HG03066 (cell line): ENCODE measurements around the gene MAP2K5.
"Not testable (repeated sequence)": the region's sequence is repeated elsewhere in the genome, so short reads cannot be mapped to it uniquely, and the experiment has no call there.

ENCODE experiments used
- ATAC-seq: cut with Tn5 transposase; IDR thresholded peaks from one replicate; pipeline ENCODE4 v1.9.1; 2021; ENCODE audit warnings: low read depth; ENCODE audit not compliant: unreplicated experiment

The MAP2K5 gene

DNA sequence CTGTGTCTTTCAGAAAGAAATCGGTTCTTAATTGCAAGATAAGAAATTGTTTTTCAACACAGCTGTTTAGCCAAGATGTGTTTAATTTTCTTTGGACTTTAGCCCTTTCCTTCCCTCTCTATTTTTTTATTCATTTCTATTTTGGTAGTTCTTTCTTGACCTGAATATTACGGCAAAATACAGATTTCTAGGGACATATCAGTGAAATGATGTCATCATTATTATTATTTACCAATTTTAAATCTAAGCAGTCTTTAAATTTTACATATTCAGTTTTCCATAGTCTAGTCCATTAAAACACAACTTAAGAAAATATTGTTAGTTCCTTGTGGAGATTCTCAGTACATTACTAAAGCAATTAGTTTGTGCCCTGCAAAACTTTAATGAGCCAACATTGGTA is 104.3 kb downstream of the MAP2K5 start:
- ATAC-seq: no peak

DNA sequence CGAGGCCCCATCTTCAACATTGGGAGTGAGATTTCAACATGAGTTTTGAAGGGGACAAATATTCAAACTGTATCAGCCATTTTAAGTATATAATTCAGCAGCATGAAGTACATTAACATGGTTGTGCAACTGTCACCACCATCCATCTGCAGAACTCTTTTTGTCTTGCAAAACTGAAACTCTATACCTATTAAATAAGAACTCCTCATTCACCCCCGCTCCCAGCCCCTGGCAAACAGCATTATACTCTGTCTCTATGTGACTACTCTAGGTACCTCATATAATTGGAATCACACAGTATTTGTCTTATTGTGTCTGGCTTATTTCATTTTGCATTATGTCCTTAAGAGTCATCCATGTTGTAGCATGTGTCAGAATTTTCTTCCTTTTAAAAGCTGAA is 110.1 kb downstream of the MAP2K5 start:
- ATAC-seq: no peak

DNA sequence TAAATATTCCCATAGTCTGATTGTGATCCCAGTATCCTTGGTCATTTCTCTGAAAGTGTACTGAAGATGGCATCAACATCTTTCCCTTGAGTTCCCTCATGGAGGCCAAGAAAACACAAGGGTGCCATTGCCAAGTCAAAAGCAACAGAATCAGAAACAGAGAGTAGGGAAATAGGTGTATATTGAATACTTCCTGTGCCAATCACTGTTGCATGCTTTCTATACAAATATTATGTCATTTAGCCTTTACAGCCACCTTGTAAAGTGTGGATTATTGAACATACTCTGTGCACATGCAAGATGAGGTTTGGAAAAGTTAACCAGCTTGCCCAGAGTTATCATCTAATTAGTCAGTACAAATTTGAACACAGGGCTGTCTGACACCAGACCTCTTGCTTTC is 117.9 kb downstream of the MAP2K5 start:
- ATAC-seq: no peak

DNA sequence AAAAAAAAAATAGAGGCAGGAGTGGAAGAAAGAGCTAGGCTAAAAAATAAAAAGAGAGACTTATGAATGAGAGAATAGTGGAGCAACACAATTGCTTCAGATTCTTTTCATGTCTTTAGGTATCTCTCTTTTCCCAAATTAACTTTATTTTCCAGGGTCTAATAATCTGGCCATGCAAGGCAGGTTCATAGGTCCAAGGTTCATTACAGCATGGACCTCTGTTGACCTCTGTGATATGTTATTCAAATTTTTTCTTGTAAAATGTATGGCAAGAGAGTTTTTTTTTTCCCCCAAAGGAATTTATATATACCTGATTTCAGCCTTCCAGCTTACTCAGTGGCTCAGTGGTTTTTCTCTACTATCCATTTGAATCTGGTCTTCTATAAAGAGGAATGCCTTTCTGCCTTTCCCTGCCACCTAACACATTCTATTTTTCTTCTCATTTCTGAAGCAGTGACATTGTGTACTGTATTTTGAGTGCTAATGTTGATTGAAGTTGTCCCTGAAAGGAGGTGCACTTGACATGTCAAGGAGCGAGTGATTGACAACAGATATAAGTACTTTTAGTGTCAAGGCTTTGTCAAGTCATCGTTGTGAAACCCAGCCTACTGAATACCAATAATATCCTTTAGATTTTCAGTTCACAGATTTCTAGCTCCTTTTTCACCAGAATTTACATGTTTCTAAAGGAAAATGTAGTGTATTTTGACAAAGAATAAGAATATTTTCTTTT is 118.5 kb downstream of the MAP2K5 start:
- no peak for ATAC-seq

DNA sequence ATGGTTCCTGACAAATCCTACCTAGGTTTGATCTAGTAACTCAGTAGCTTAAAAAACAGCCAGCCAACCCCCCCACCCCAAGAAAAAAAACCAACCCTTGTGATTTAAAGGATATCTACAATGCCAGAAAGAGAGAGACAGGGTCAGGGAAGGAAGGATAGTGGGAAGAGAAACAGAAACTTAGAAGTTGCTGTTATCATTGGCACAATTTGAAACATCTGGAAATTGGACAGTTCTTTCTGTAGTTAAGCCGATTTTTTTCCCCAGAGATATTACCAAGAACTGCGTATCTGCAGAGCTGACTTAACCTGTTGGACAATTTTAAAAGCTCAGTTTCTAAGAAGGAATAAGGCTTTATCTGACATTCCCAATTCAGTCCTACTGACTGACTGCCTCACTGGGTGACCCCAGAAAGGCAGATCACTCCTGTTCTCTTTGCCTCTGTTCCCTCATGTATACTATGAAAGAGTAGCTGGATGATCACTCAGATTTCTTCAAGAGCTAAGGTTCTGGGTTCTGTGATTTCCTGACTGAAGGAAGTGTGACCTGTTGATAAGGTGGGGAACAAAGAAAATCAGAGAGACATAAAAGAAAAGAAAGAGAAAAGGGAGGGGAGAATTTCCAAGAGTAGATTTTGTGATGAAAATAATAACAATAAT is 128.3 kb downstream of the MAP2K5 start:
- ATAC-seq: no peak

DNA sequence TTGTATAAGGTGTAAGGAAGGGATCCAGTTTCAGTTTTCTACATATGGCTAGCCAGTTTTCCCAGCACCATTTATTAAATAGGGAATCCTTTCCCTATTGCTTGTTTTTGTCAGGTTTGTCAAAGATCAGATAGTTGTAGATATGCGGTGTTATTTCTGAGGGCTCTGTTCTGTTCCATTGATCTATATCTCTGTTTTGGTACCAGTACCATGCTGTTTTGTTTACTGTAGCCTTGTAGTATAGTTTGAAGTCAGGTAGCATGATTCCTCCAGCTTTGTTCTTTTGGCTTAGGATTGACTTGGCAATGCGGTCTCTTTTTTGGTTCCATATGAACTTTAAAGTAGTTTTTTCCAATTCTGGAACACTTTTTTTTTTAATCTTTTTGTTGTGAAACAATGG is 130.3 kb downstream of the MAP2K5 start:
- not testable (repeated sequence) for ATAC-seq

DNA sequence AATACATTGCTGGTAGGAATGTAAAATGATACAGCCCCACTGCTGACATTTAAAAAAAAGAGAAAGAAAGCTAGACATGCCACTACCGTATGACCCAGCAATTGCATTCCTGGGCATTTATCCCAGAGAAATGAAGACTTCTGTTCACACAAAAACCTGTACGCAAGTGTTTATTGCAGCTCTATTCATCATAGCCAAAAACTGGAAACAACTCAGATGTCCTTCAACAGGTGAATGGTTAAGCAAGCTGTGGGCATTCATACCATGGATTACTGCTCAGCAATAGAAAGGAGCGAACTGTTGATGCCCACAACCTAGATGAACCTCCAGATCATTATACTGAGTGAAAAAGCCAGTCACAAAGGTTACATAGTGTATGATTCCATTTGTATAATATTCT is 132.5 kb downstream of the MAP2K5 start:
- no peak for ATAC-seq

DNA sequence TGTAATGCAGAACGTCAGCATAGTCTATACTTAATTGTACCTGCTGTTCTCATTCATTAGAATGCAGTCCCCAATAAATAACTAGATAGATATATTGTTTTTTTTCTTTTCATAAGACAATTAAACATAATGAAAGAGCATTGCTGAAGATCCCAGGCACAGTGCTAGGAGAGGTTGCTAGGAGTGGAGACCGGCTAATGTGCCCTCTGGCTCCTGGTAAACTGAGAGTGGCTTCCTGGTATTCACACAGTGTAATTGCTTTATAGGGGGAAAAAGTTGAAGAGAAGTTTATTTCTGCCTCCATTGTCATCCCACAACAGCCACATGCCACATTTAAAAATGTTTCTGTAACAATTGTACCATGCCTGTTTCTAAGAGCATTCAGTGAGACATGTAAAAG is 135.6 kb downstream of the MAP2K5 start:
- no peak for ATAC-seq

DNA sequence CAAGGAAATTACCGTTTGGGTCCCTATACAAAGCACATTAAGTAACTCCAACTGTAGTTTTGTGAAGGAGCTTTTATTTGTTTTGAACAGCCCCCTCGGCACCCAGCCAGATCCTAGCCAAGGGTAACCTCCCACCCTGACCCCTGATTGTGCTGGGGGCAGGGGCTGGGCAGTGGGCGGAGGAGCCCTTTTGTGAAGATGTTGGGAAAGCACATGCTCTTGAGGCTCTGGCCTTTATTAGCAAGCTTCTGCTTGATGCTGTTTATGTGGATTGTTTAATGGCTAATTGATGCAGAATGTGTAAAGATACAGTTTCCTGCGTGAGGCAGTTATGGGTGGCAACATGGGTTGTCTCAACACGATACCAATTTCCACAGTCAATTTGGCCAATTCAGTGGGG is 136.5 kb downstream of the MAP2K5 start:
- ATAC-seq: no peak

DNA sequence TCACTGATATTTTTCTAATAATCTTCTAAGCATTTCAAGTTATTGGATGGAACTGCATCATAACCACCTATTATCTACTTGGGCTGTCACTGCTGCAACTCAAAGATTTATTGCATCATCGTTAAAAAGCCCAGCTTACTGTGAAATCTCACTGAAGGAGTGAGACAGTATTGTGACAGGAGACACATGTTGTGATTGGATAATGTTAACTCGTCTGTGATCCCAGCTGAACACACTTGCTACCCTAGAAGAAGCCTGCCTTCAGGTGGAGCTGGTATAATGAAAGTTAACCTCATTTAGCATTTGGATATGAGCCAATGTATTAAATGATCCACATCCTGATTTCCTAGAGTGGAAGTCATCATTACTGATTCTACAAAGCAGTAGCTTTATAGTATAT is 138.1 kb downstream of the MAP2K5 start:
- no peak for ATAC-seq

DNA sequence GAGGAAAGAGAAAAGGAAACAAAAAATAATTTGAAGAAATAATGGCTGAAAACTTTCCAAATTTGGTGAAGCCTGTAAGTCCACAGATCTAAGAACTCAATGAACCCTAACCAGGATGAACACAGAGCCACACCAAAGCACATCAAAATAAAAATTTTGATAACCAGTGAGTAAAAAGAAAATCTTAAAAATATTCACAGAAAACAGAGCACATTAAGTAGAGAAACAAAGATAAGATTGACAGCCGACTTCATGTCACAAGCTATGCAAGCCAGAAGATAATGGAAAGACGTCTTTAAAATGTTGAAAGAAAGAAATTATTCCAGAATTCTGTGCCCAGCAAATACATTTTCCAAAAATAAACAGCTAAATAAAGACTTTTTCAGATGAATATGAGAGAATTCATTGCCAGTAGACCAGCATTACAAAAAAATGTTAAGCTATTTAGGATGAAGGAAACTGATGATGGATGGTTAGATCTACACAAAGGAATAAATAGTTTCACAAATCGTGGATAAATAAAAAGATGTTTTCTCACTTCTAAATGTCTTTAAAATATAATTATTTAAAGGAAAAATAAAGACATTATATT is 142.6 kb downstream of the MAP2K5 start:
- no peak for ATAC-seq

DNA sequence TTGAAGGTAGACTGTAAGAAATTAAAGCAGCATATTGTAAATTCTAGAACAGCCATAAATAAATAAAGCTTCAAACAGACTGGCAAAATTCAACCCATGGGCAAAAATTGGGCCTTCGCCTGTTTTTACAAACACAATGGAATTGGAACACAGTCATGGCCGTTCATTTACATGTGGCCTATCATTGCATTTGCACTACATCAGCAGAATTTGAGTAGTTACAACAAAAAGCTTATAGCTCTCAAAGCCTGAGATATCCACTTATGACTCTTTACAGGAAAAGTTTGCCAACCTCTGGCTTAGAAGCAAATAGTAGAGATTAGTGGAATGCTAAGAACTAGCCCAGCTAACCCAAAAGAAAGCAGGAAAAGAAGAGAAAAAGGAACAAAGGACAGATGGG is 143.2 kb downstream of the MAP2K5 start:
- no peak for ATAC-seq

DNA sequence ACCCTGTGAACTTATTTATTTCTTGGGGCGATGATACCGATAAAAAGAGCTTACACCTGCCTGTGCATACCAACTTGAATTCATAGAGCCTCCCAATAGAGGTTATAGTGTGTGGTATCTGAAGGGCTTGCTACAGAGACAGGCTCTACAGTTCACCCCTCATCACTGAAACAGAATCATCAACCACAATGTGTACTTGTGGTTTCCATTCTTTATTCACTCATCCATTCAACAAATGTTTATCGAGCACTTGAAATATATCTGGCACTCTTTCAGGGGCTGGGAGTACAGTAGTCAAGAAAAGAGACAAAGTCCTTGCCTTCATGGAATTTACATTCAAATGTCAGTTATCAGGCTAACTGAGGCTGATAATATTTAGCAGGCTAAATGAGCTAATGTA is 148.4 kb downstream of the MAP2K5 start:
- no peak for ATAC-seq

DNA sequence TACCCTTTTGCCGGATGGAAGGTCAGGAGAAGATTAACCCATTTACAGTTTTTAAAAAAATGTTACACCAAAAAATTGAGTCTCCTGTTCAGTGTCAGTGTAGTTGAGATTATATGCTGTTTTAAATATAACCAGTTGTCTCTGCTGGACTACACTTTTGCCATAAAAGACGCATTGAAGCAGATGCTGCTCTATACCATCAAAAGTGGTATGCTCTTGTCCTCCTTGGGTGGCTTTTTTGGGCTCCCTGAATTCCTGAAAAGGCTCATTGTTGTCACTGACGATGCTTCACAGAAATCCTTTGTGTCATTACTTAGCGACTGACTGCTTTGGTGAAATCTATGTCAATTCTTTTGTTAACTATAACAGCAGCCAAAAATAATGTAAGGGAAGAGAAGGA is 148.9 kb downstream of the MAP2K5 start:
- ATAC-seq: no peak

DNA sequence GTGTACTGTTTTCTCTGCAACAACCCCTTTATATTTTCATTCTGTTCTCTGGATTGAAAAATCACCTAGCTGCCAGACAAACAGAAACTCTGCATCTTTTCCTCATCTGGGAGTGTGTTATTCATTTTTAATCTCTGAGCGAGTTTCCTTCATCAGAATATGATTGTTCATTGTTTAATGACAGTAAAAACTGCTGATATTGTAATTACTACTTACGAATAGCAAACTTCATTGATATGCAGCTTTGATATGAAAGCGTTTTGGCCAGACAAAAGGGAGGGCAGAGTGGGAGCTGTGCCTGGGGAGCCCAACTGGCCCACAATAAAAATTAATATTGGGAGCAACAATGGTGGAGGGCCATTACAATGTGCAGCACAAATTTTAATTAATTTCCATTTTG is 150.1 kb downstream of the MAP2K5 start:
- ATAC-seq: no peak

DNA sequence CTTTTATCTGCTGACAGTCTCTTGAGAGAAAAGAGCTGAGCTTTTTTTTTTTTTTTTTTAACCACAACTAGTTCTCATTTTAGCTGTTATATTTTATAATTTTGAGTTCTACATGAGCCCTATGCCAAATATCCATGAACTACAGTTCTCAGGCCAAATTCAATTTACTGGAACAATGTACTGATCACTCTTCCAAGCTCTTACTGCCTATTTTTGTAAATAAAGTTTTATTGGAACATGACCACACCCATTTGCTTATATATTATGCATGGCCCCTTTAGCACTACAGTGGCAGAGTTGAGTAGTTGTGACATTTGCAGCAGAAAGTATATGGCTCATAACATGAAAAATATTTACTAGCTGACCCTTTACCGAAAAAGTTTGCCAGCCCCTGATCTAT is 153.6 kb downstream of the MAP2K5 start:
- ATAC-seq: no peak

DNA sequence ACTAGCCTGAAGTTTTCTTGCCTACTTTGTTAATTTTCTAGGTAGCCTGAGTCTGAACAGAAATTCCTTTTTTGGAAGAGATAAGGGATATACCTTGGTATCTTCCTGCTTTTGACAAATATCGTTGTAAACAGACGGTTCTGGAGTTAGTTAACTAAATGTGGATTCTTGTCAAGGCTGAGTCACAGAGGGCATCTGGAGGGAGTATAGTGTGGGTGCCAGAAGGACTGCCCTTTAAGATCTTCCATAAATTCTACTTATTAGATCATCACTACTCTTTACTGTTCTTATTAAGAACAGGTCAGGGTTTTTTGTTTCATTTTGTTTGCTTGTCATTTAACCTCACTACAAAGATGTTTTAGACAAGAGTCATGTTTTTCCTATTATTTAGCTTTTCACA is 157.5 kb downstream of the MAP2K5 start:
- ATAC-seq: no peak

DNA sequence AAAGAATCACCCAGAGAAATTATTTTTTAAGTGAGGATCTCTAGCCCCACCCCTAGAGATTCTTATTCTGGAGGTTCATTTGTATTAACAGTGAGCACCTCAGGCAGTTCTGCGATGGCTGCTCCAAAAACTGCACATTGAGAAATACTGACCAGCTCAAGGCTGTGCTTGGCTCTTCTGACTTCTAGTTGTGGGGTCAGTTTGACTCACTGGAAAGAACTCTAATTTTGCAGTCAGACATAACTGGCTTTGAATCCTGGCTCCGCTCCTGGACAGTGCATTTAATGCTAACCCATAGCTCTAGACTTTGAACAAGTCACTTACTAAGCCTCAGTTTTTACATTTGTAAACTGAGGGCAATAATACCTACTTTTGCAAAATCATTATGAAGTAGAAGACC is 159.2 kb downstream of the MAP2K5 start:
- no peak for ATAC-seq

DNA sequence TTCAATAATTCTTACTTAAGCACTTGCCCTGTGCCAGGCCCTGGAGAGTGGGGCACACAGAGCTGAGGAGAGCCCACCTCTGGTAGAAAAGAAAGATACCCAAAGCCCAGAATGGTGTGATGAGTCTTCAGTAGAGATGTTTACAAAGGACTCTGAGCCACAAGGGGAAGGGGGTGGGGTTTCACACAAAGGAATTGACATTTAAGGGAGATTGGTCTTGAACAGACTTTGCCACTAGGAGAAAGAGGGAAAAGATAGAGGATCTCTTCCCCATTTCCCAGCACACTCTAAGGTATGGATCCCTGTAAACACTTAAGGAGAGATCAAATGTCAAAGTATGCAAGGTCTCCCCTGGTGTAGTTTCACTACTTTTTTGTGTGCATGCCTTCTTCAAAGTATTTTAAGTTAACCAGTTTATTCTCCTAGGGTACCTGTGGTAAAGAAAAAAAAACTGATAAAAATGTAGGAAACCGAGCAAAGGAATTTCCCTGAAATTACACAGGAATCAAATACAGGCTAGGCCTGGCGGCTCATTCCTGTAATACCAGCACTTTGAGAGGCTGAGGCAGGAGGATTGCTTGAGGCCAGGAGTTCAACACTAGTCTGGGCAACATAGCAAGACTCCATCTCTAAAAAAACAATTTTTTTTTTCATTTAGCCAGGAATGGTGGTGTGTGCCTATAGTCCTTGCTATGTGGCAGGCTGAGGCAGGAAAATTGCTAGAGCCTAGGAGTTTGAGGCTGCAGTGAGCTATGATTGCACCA is 165.2 kb downstream of the MAP2K5 start:
- no peak for ATAC-seq

DNA sequence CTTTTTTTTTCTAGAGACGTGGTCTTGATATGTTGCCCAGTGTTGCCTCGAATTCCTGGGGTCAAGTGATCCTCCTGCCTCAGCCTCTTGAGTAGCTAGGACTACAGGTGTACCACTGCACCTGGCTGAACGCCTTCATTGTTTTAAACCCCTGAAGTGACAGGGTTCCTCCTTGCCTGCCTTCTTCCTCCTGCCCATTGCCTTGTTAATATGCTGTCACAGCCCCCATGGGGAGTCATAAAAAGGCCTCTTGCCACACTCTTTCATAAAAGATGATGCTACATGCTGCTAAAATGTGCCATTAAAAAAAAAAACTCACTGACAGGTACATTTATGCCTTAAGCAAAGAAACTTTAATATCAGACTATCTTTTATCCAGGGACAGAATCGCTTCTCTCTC is 166.0 kb downstream of the MAP2K5 start:
- ATAC-seq: no peak

DNA sequence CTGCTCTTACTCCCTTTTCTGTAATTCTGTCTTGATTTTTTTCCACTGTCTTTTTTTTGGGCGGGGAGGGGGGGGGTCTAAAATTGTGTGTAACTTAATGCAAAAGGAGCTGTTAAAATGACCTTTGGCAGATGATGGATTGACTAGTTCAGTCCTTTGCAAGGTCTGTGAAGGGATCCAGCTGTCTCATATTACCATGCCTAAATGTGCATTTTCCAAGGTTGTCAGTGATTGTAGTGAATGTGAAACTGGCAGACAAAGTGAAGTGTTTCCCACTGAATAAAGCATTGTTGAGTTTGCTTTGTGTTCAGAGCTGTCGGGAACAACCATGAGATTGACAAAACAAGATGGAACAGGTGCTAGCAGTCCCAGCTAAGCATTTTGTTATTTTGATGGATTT is 172.7 kb downstream of the MAP2K5 start:
- ATAC-seq: no peak
